Smooth muscle cell of the pulmonary artery (primary cell): ENCODE measurements around the gene ALKBH8. TPM values are rescaled to one million over a fixed set of nuclear protein-coding genes. Genes with fewer than 3 reads are reported as not detected.

Experiments used
- total RNA-seq: library from RNA; depleted of rRNA; stranded (reverse); fragments of >200 nt; gene quantifications from 2 replicates; pipeline ENCODE4 v1.2.3, GENCODE V29; 2014

ALKBH8 gene, protein sequence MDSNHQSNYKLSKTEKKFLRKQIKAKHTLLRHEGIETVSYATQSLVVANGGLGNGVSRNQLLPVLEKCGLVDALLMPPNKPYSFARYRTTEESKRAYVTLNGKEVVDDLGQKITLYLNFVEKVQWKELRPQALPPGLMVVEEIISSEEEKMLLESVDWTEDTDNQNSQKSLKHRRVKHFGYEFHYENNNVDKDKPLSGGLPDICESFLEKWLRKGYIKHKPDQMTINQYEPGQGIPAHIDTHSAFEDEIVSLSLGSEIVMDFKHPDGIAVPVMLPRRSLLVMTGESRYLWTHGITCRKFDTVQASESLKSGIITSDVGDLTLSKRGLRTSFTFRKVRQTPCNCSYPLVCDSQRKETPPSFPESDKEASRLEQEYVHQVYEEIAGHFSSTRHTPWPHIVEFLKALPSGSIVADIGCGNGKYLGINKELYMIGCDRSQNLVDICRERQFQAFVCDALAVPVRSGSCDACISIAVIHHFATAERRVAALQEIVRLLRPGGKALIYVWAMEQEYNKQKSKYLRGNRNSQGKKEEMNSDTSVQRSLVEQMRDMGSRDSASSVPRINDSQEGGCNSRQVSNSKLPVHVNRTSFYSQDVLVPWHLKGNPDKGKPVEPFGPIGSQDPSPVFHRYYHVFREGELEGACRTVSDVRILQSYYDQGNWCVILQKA
- total RNA-seq = 5.4 and 6.6 TPM in 2 replicates

GRCh38 chr11:107565219-107565937 lies at the start of gene ALKBH8:
TSS of gene ALKBH8 (minus strand) at chr11:107565735. CDS start at chr11:107560893, 4,842 bp downstream.

DNA sequence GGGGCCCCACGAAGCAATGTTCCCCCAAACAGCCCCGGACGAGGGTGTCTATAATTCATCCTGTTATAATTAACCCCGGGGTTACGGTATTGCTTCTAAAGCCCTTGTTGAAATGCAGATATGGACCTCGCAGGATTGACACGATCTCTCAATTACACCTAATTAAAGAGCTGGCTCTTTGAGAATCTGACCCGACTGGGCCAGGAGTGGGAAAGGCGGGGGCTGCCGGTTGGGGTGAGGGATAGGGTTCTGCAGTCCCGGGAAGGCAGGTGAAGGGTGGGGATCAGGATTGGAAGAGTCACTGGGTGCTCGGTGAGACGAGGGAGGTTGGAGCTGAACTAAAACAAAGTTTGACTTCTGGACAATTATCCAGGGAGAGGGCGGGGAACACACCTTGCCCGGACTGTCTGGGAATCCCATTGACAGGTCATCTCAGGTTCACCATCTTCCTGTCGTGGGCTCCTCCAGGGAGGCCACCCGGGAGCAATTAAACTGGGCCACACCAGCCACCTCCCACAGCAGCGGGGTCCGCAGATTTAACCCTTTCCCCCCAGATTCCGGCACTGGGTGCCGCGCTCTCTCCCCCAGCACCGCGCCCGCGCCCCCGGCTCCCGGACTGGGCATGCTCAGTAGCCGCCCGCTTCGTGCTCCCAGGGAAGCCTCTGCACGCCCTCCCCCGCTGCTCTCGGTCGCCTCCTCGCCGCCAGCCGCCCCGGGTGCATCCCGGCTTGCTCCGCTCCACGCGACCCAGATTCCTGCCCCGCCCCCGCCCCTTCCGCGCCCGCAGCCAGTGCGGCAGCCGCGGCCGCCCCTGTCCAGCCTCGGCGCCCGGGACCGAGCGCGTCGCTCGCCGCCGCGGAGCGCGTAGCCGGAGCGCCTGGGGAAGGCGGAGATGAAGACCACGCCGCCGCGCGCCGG lies 25.2 kb upstream of the ALKBH8 start, which contains the start of gene ELMOD1:
TSS of gene ELMOD1 (plus strand) at position 688 of the 918 bp plus-strand sequence. CDS start 27,043 bp downstream, outside the sequence.

GRCh38 chr11:107457558-107458271 lies 107.8 kb downstream of the ALKBH8 start, which contains the start of gene CWF19L2:
TSS of gene CWF19L2 (minus strand) at chr11:107457825. CDS start at chr11:107457816, 9 bp downstream.

Other genes starting within 250 kb of the ALKBH8 start
- 8.6 and 11.7 TPM in 2 replicates for gene CWF19L2, start 107.9 kb downstream of the ALKBH8 start, total RNA-seq
- 0.43 and 1.1 TPM in 2 replicates for gene ELMOD1, start 25.4 kb upstream of the ALKBH8 start, total RNA-seq
- 1.1 and 1.4 TPM in 2 replicates for gene SLN, start 146.3 kb upstream of the ALKBH8 start, total RNA-seq